Mammary microvascular endothelial cell (primary cell): Measurements from ENCODE around the gene PTPN22. TPM values are rescaled to one million over a fixed set of nuclear protein-coding genes. Genes with fewer than 3 reads are reported as not detected.

Experiments used
- total RNA-seq: library from RNA; depleted of rRNA; stranded (reverse); fragments of >200 nt; gene quantifications from 2 replicates; pipeline ENCODE4 v1.2.3, GENCODE V29; 2015

Gene PTPN22
- total RNA-seq: 3.1 TPM in 2 replicates

GRCh38 chr1:113871597-113872113, at the start of gene PTPN22:
Gene PTPN22 (minus strand): TSS chr1:113871712.

GRCh38 chr1:113904674-113905434, 33.3 kb upstream of the PTPN22 start, which contains the start of the genes AP4B1 and DCLRE1B:
Gene AP4B1 (minus strand): TSS chr1:113904799. CDS start chr1:113904717, 82 bp downstream.
Gene DCLRE1B (plus strand): TSS chr1:113905326. CDS start chr1:113905587, 261 bp downstream.

GRCh38 chr1:113887402-113888175, 16.1 kb upstream of the PTPN22 start, which contains the start of gene BCL2L15:
Gene BCL2L15 (minus strand): TSS chr1:113887581. CDS start chr1:113887375, 206 bp downstream.

GRCh38 chr1:113811888-113812660, 59.4 kb downstream of the PTPN22 start, which contains the start of gene RSBN1:
Gene RSBN1 (minus strand): TSS chr1:113812476. CDS start chr1:113812412, 64 bp downstream.

Other genes starting within 250 kb of the PTPN22 start
- gene PHTF1, start 112.2 kb downstream of the PTPN22 start, total RNA-seq: 28.2 and 33.2 TPM in 2 replicates
- 6.2 and 10.5 TPM in 2 replicates for gene RSBN1, start 59.2 kb downstream of the PTPN22 start, total RNA-seq
- 0.07 TPM in 1 of 2 replicates, not detected in the other for gene BCL2L15, start 15.9 kb upstream of the PTPN22 start, total RNA-seq
- gene AP4B1, start 33.1 kb upstream of the PTPN22 start, total RNA-seq: 17.0 and 18.2 TPM in 2 replicates
- 9.1 and 10.6 TPM in 2 replicates for gene DCLRE1B, start 33.6 kb upstream of the PTPN22 start, total RNA-seq
- 21.4 and 24.9 TPM in 2 replicates for gene HIPK1, start 57.6 kb upstream of the PTPN22 start, total RNA-seq
- 0.93 and 1.9 TPM in 2 replicates for gene OLFML3, start 107.8 kb upstream of the PTPN22 start, total RNA-seq